PC-3 (cell line): ENCODE results near the gene CMTR2. TPM values are rescaled to one million over a fixed set of nuclear protein-coding genes. Genes with fewer than 3 reads are reported as not detected.
A peak's percentile ranks its signal among the peaks of the same experiment; 100 is the strongest.

Source experiments
- ATAC-seq: fragments of 200-7000 bp; cut with Tn5 transposase; 2 replicates; pipeline ENCODE4 v1.9.1; 2020; ENCODE audit warnings: mild to moderate bottlenecking, moderate library complexity
- BruUV-seq: library from RNA; stranded (reverse); fragments of 400-500 nt; replicated peaks from 2 replicates; lab custom pipeline; 2021; lab: Mats Ljungman, UMichigan
- CTCF ChIA-PET: fragments of 300-600 bp; sonication (Branson Sonifier 250); formaldehyde crosslinking; loops from one replicate; lab custom pipeline; 2022; ENCODE audit warnings: antibody characterized with exemption; lab: Charles Lee
- POLR2A ChIA-PET: fragments of 300-600 bp; sonication (Branson Sonifier 250); formaldehyde crosslinking; loops from one replicate; lab custom pipeline; 2022; ENCODE audit warnings: antibody characterized with exemption; ENCODE audit not compliant: unreplicated experiment; lab: Charles Lee
- DNase-seq: peaks from one replicate; pipeline ENCODE4 v3.0.0-alpha.2; 2015
- H2AFZ ChIP-seq: fragments of 300-600 bp; sonication (generic); 2 replicates; pipeline ENCODE4 v1.6.0; 2016; ENCODE audit warnings: antibody characterized with exemption, low read length
- H3F3A ChIP-seq: fragments of 300-600 bp; sonication (generic); one replicate; pipeline ENCODE4 v1.6.0; 2017; ENCODE audit warnings: antibody characterized with exemption, low read length, control low read depth, mild to moderate bottlenecking; ENCODE audit not compliant: unreplicated experiment
- H3K27ac ChIP-seq: fragments of 300-600 bp; sonication (generic); 2 replicates; pipeline ENCODE4 v1.5.1; 2016; ENCODE audit warnings: mild to moderate bottlenecking, low read length
- H3K27me3 ChIP-seq: fragments of 300-600 bp; sonication (generic); 2 replicates; pipeline ENCODE4 v1.6.1; 2016; ENCODE audit warnings: low read length, mixed read lengths
- H3K36me3 ChIP-seq: fragments of 300-600 bp; sonication (generic); 2 replicates; pipeline ENCODE4 v1.6.1; 2016; ENCODE audit warnings: low read depth, mixed run types, low read length, mixed read lengths
- H3K4me1 ChIP-seq: fragments of 300-600 bp; sonication (generic); 2 replicates; pipeline ENCODE4 v1.5.1; 2016; ENCODE audit warnings: low read length; ENCODE audit not compliant: insufficient read depth
- H3K4me2 ChIP-seq: fragments of 300-600 bp; sonication (generic); 2 replicates; pipeline ENCODE4 v1.6.0; 2016; ENCODE audit warnings: low read length
- H3K4me3 ChIP-seq: fragments of 300-600 bp; sonication (generic); 2 replicates; pipeline ENCODE4 v1.5.1; 2016; ENCODE audit warnings: mild to moderate bottlenecking, low read length, mixed read lengths
- H3K79me2 ChIP-seq: fragments of 300-600 bp; sonication (generic); 2 replicates; pipeline ENCODE4 v1.6.1; 2017; ENCODE audit warnings: low read length, mixed read lengths
- H3K9ac ChIP-seq: fragments of 300-600 bp; sonication (generic); 2 replicates; pipeline ENCODE4 v1.6.0; 2016; ENCODE audit warnings: mild to moderate bottlenecking, low read length
- H3K9me2 ChIP-seq: fragments of 300-600 bp; sonication (generic); replicated peaks from 2 replicates; pipeline ENCODE4 v1.6.1; 2016; ENCODE audit warnings: mixed run types, low read length, mixed read lengths
- H3K9me3 ChIP-seq: fragments of 300-600 bp; sonication (generic); 2 replicates; pipeline ENCODE4 v1.6.1; 2016; ENCODE audit warnings: low read length, mixed read lengths
- H4K20me1 ChIP-seq: fragments of 300-600 bp; sonication (generic); 2 replicates; pipeline ENCODE4 v1.6.1; 2016; ENCODE audit warnings: low read length, mixed read lengths
- EZH2 ChIP-seq: fragments of 300-600 bp; sonication (generic); IDR thresholded peaks from one replicate; pipeline ENCODE4 v1.6.1; 2017; ENCODE audit warnings: antibody characterized with exemption, mild to moderate bottlenecking, low read length; ENCODE audit not compliant: unreplicated experiment
- EZH2phosphoT487 ChIP-seq: fragments of 300-600 bp; sonication (generic); IDR thresholded peaks from 2 replicates; pipeline ENCODE4 v1.6.1; 2018; ENCODE audit warnings: mild to moderate bottlenecking, antibody characterized with exemption, low read length, borderline replicate concordance
- intact Hi-C: fragments of 100-400 bp; cut with micrococcal nuclease; formaldehyde crosslinking; loops from 2 replicates; pipeline ENCODE4 v1.9.0; 2023
- total RNA-seq: library from RNA; depleted of rRNA; stranded (reverse); fragments of >200 nt; gene quantifications from 2 replicates; pipeline ENCODE4 v1.2.3, GENCODE V29; 2014
- TF ChIP-seq, protein P1 (sequence below): fragments of 300-600 bp; sonication (generic); conservative IDR thresholded peaks from 2 replicates; pipeline ENCODE4 v1.5.1; 2017; ENCODE audit warnings: antibody characterized with exemption, low read depth, mild to moderate bottlenecking, low read length

The CMTR2 gene
- total RNA-seq, 1 experiment from 2014 or later, result 14.7 TPM

DNA sequence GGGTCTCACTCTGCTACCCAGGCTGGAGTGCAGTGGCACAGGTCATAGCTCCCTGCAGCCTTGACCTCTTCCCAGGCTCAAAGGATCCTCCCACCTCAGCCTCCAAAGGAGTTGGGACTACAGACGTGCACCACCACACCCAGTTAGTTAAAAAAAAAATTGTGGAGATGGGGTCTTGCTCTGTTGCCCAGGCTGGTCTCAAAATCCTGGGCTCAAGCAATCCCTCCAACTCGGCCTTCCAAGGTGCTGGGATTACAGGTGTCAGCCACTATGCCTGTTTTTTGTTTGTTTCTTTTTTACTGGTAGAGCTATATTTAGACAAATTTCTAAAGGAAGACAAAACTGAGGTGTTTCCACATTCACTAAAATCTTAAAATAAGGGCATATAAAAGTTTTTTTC, 1.7 kb downstream of the CMTR2 start:
- peak overlapping the region; percentile 95 for H3K4me2 ChIP-seq

DNA sequence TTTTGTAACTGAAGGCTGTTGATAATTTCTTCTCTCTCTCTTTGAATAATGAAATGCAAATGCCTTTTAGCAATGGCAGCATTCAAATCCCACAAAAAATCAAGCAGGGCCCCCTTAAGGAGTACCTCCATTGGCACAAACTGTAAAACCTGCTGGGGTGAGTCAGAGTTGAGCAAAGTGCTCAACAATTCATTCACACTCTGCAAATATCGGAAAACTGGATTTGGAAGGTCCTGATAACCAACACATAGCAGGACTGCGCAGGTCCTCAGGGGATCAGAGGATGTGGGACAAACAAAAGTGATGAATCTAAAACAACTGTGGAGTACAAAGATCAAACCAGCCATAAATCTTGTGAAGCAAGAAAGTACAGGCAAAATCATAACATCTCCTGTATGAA, 5.6 kb downstream of the CMTR2 start:
- ATAC-seq, result no peak
- DNase-seq, result no peak
- Histone ChIP-seq H3K4me2 (no peak overlapping the region), H3K27ac (no peak overlapping the region), H3K27me3 (no peaks in the 10 kb centered on the region), H3K9me3 (no peaks in the 10 kb centered on the region), H3K4me3 (no peak overlapping the region), H3K4me1 (peaks cover 11% of the 10 kb centered on the region), H4K20me1 (0 out of 2 replicates have a peak, but pooled peaks cover 3% of the 10 kb centered on the region), H2AFZ (no peak overlapping the region), H3K9ac (no peak overlapping the region), H3K36me3 (peaks cover 16% of the 10 kb centered on the region), H3F3A (no peaks in the 10 kb centered on the region), H3K9me2 (no peaks in the 10 kb centered on the region), H3K79me2 (peaks cover 13% of the 10 kb centered on the region)
- POLR2A ChIA-PET, result no interaction called here
- BruUV-seq, result no TSS peak
- TF ChIP-seq EZH2phosphoT487 (no peak), EZH2 (no peak)
- TF ChIP-seq, protein P1, sequence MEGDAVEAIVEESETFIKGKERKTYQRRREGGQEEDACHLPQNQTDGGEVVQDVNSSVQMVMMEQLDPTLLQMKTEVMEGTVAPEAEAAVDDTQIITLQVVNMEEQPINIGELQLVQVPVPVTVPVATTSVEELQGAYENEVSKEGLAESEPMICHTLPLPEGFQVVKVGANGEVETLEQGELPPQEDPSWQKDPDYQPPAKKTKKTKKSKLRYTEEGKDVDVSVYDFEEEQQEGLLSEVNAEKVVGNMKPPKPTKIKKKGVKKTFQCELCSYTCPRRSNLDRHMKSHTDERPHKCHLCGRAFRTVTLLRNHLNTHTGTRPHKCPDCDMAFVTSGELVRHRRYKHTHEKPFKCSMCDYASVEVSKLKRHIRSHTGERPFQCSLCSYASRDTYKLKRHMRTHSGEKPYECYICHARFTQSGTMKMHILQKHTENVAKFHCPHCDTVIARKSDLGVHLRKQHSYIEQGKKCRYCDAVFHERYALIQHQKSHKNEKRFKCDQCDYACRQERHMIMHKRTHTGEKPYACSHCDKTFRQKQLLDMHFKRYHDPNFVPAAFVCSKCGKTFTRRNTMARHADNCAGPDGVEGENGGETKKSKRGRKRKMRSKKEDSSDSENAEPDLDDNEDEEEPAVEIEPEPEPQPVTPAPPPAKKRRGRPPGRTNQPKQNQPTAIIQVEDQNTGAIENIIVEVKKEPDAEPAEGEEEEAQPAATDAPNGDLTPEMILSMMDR, result no peak
- intact Hi-C loops, result no loop called here
- CTCF ChIA-PET, result no interaction called here

More for the DNA sequence above, 1.7 kb downstream of the CMTR2 start:
- Histone ChIP-seq H3K4me3 (peak overlapping the region; percentile 87; the same call in 1 of the 2 replicates), H3K27ac (no peak overlapping the region), H2AFZ (no peak overlapping the region), H3K4me1 (peaks cover 17% of the 10 kb centered on the region), H3F3A (no peaks in the 10 kb centered on the region), H3K9ac (no peak overlapping the region), H3K79me2 (peaks cover 18% of the 10 kb centered on the region), H3K9me3 (no peaks in the 10 kb centered on the region), H3K27me3 (no peaks in the 10 kb centered on the region), H4K20me1 (0 out of 2 replicates have a peak, but pooled peaks cover 3% of the 10 kb centered on the region), H3K36me3 (peaks cover 16% of the 10 kb centered on the region), H3K9me2 (no peaks in the 10 kb centered on the region)
- BruUV-seq, result no TSS peak
- ATAC-seq (no peak), DNase-seq (no peak)
- TF ChIP-seq, protein P1, result no peak
- TF ChIP-seq EZH2phosphoT487, result no peak
- TF ChIP-seq EZH2, result no peak
- ChIA-PET POLR2A (no interaction called here), CTCF (no interaction called here)
- intact Hi-C loops, result no loop called here

DNA sequence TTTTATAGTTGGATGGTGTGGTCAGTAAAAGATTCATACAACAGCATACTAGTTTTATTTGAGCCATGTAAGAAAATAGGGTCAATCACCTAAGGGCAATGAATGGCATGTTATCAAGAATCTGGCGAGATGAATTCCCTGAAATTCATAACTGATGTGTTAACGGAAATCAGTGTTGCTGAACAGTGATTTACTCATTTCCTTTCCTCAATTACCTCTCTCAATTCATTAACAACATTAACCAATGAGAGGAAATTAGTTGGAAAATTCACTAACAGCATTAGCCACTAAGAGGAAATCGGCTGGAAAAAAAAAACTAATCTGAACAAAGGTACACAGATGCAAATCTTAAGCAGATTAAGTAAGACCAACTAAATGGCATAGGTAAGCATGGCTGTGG, 6.3 kb downstream of the CMTR2 start:
- Histone ChIP-seq H2AFZ (no peak overlapping the region), H3K4me3 (no peak overlapping the region), H3K4me2 (no peak overlapping the region), H3K36me3 (peaks cover 16% of the 10 kb centered on the region), H3K27ac (no peak overlapping the region), H3K9ac (no peak overlapping the region), H3K9me3 (no peaks in the 10 kb centered on the region), H3K27me3 (no peaks in the 10 kb centered on the region), H3F3A (no peaks in the 10 kb centered on the region), H3K9me2 (no peaks in the 10 kb centered on the region), H3K4me1 (peaks cover 6% of the 10 kb centered on the region), H4K20me1 (0 out of 2 replicates have a peak, but pooled peaks cover 3% of the 10 kb centered on the region), H3K79me2 (peaks cover 7% of the 10 kb centered on the region)
- ChIA-PET CTCF (no interaction called here), POLR2A (no interaction called here)
- TF ChIP-seq EZH2, result no peak
- TF ChIP-seq, protein P1, result no peak
- TF ChIP-seq EZH2phosphoT487, result no peak
- DNase-seq (no peak), ATAC-seq (no peak)
- BruUV-seq, result no TSS peak
- intact Hi-C loops, result no loop called here
